ENCODE results near the gene CRYBA1. TPM values are rescaled to one million over a fixed set of nuclear protein-coding genes. Genes with fewer than 3 reads are reported as not detected.

Gene CRYBA1
- total RNA-seq, 1 experiment from 2014 or later = not detected

GRCh38 chr17:29251184-29251583, 4.5 kb downstream of the CRYBA1 start:
- Histone ChIP-seq H3K9me3 (ENCODE audit: control insufficient read depth in 1 of 2, insufficient read depth in 1 of 2, low read depth in 1 of 2, low read length in 2 of 2) (no peaks in the 10 kb centered on the region), H3K4me1 (ENCODE audit: control insufficient read depth in 1 of 2, insufficient read depth in 2 of 2, low read length in 2 of 2) (no peaks in the 10 kb centered on the region), H3K36me3 (ENCODE audit: control insufficient read depth in 1 of 2, insufficient read depth in 2 of 2, low read length in 2 of 2) (peaks cover 7 to 13% of the 10 kb centered on the region in 2 experiments; a peak in 3 of 4 replicates), H2AFZ (ENCODE audit: low read depth, low read length, poor library complexity, severe bottlenecking) (no peak overlapping the region), H3K4me2 (ENCODE audit: low read length) (no peak overlapping the region), H3K27me3 (ENCODE audit: insufficient read depth, low read length) (no peaks in the 10 kb centered on the region), H3K9me2 (ENCODE audit: insufficient read depth) (no peaks in the 10 kb centered on the region), H3K4me3 (replicated peaks in 1 of 2; ENCODE audit: low read depth in 1 of 2, low read length in 2 of 2) (no peak overlapping the region), H3K27ac (ENCODE audit: low read depth, low read length) (no peak overlapping the region), H4K20me1 (ENCODE audit: insufficient read depth) (peaks cover 29% of the 10 kb centered on the region; the same call in 1 of the 2 replicates), H3K9ac (ENCODE audit: low read length) (no peak overlapping the region), H3K79me2 (ENCODE audit: insufficient read depth, low read length) (peaks cover 90% of the 10 kb centered on the region)
- no peak for DNase-seq (ENCODE audit: low read depth, low spot score)
- no TSS peak for BruUV-seq (replicated peaks)
- no peak for TF ChIP-seq JUND (IDR thresholded peaks at IDR 0.05)
- no peak for TF ChIP-seq POLR2A (IDR thresholded peaks at IDR 0.05; ENCODE audit: borderline replicate concordance, extremely low read depth, insufficient read depth, insufficient read length)
- TF ChIP-seq ZFX (IDR thresholded peaks at IDR 0.05) = no peak
- no peak for TF ChIP-seq SP1 (IDR thresholded peaks at IDR 0.05; ENCODE audit: low read depth)
- TF ChIP-seq SRF (IDR thresholded peaks at IDR 0.05; ENCODE audit: low read depth) = no peak
- no peak for TF ChIP-seq ATF3 (IDR thresholded peaks at IDR 0.05)
- no peak for TF ChIP-seq TCF7L2 (IDR thresholded peaks at IDR 0.05; ENCODE audit: borderline replicate concordance, extremely low read depth, insufficient read depth, insufficient read length)
- no peak for TF ChIP-seq ZNF274 (IDR thresholded peaks at IDR 0.05; ENCODE audit: low read depth, low read length)
- no peak for TF ChIP-seq YY1 (IDR thresholded peaks at IDR 0.05; ENCODE audit: extremely low read depth, insufficient replicate concordance, low read depth, low read length)
- TF ChIP-seq CEBPB (IDR thresholded peaks at IDR 0.05; ENCODE audit: low read depth) = no peak
- TF ChIP-seq RAD21 (IDR thresholded peaks at IDR 0.05; ENCODE audit: low read depth) = no peak
- TF ChIP-seq REST (IDR thresholded peaks at IDR 0.05; ENCODE audit: low read depth) = no peak
- TF ChIP-seq MAX (IDR thresholded peaks at IDR 0.05) = no peak
- no peak for TF ChIP-seq FOSL1 (IDR thresholded peaks at IDR 0.05; ENCODE audit: low read depth)
- no peak for TF ChIP-seq ELF1 (IDR thresholded peaks at IDR 0.05; ENCODE audit: borderline replicate concordance, low read depth)
- TF ChIP-seq CTCF (IDR thresholded peaks at IDR 0.05 in 2 of 3, conservative IDR thresholded peaks at IDR 0.05 in 1 of 3; ENCODE audit: borderline replicate concordance in 1 of 3, insufficient read depth in 1 of 3, low read depth in 2 of 3, low read length in 2 of 3) = no peak
- POLR2A ChIA-PET = interaction anchor here (2.2 kb wide), 1 partner anchor 10 kb away, joined by 6 read pairs; no protein-coding TSS in a partner anchor
- RAD21 ChIA-PET (ENCODE audit: low non-redundant PET in 1 of 2, low total read pairs in 2 of 2, uncharacterized antibody in 2 of 2, unreplicated experiment in 2 of 2) = no interaction called here
- CTCF ChIA-PET = interaction anchor here (0.9 to 1.2 kb wide), 3 partner anchors 10 to 127 kb away, joined by 3 to 4 read pairs (median 3); no protein-coding TSS in a partner anchor
- intact Hi-C loops (cut with micrococcal nuclease) = no loop called here
- no peak for ATAC-seq
